Transverse colon (tissue), 4 donors: ENCODE data around the gene LMNA. TPM values are rescaled to one million over a fixed set of nuclear protein-coding genes. Genes with fewer than 3 reads are reported as not detected.

ENCODE experiments used
- DNase-seq: peaks from one replicate; pipeline ENCODE4 v3.0.0-alpha.2; 2019
- H3K27ac ChIP-seq, 4 donors: fragments of 200-600 bp; sonication (generic); 2 replicates each; pipeline ENCODE4 v1.5.1; 2016 to 2018; ENCODE audit warnings: inconsistent platforms in 4 of 4
- H3K27me3 ChIP-seq: fragments of 200-600 bp; sonication (generic); 2 replicates; pipeline ENCODE4 v1.5.1; 2017; ENCODE audit warnings: inconsistent platforms
- H3K36me3 ChIP-seq, 4 donors: fragments of 200-600 bp; sonication (generic); 2 replicates each; pipeline ENCODE4 v1.5.1; 2017 to 2019; ENCODE audit warnings: inconsistent platforms in 4 of 4
- H3K4me1 ChIP-seq, 4 donors: fragments of 200-600 bp; sonication (generic); 2 replicates each; pipeline ENCODE4 v1.5.1; 2017 to 2020; ENCODE audit warnings: inconsistent platforms in 4 of 4
- H3K4me3 ChIP-seq, 4 donors: fragments of 200-600 bp; sonication (generic); 1 replicate in 1 of 4; 2 replicates in 3 of 4; pipeline versions ENCODE4 v1.5.1 to v1.6.1; 2017 to 2019; ENCODE audit warnings: inconsistent platforms in 4 of 4
- H3K9me3 ChIP-seq, 2 donors: fragments of 200-600 bp; sonication (generic); 2 replicates each; pipeline ENCODE4 v1.5.1; 2017 to 2019; ENCODE audit warnings: inconsistent platforms in 2 of 2
- CTCF ChIP-seq, 5 experiments: fragments of 200-600 bp in 3 of 5; fragments of 450-650 bp in 2 of 5; sonication (generic) in 3 of 5; IDR thresholded peaks; 1 replicate in 2 of 5; 2 replicates in 3 of 5; pipeline ENCODE4 v1.5.1; 2016 to 2017; ENCODE audit warnings: antibody characterized with exemption in 5 of 5, inconsistent platforms in 3 of 5, mild to moderate bottlenecking in 2 of 5, moderate library complexity in 1 of 5
- EP300 ChIP-seq: sonication (generic); formaldehyde crosslinking; IDR thresholded peaks from one replicate; pipeline ENCODE4 v1.6.1; 2017; ENCODE audit warnings: antibody characterized with exemption, low read depth
- POLR2A ChIP-seq: fragments of 450-650 bp; IDR thresholded peaks from one replicate; pipeline ENCODE4 v1.6.1; 2016; ENCODE audit warnings: antibody characterized with exemption, mild to moderate bottlenecking, moderate library complexity
- POLR2AphosphoS5 ChIP-seq, 3 donors: sonication (generic); formaldehyde crosslinking; IDR thresholded peaks; one replicate each; pipeline ENCODE4 v1.6.1; 2016; ENCODE audit warnings: antibody characterized with exemption in 3 of 3
- WGBS, 2 donors: methylation state at CpG; one replicate each; pipeline ENCODE4 v1.1.5; 2018; ENCODE audit warnings: low coverage in 1 of 2; 5-methylcytosine and 5-hydroxymethylcytosine counted together
- in situ Hi-C, 4 donors: fragments of 200-750 bp; cut with MboI; loops; one replicate each; pipeline versions ENCODE4 v1.15.0 to v1.15.1; 2017; ENCODE audit warnings: low sequenced_read_pairs in 3 of 4, low pct_ligation_motif_present in 1 of 4, low pct_unique_long_range_greater_than_20kb in 1 of 4
- intact Hi-C: fragments of 100-400 bp; cut with DNase I; formaldehyde crosslinking; loops from one replicate; pipeline ENCODE4 v1.15.1; 2023; ENCODE audit warnings: low total_unique reads
- total RNA-seq, 4 donors: library from RNA; depleted of rRNA; stranded (reverse); fragments of >200 nt; gene quantifications; one replicate each; pipeline ENCODE4 v1.1.0, GENCODE V29; 2016

Gene LMNA
- total RNA-seq, 4 donors from 2014 or later = 300 to 999 (median 324) TPM

GRCh38 chr1:156138458-156138867 lies 24.0 kb downstream of the LMNA start:
- no peak for TF ChIP-seq POLR2A
- TF ChIP-seq CTCF (IDR thresholded peaks at IDR 0.05) = no peak
- TF ChIP-seq POLR2AphosphoS5 (IDR thresholded peaks at IDR 0.05) = no peak
- TF ChIP-seq EP300 = no peak
- WGBS, 2 donors = 94% methylated on average over 21 of the region's 22 CpGs; no CpG with 5 or more reads in 1 of the 2 donors
- no peak for DNase-seq
- H3K9me3 ChIP-seq = no peaks in the 10 kb centered on the region
- intact Hi-C loops (no loop called here), in situ Hi-C loops (no loop called here)
- H3K27ac ChIP-seq = no peak overlapping the region
- peaks cover 0 to 60% (median 33%) of the 10 kb centered on the region in 4 donors for H3K36me3 ChIP-seq
- peaks cover 0 to 15% (median 9%) of the 10 kb centered on the region in 4 donors for H3K4me1 ChIP-seq
- no peaks in the 10 kb centered on the region for H3K27me3 ChIP-seq
- no peak overlapping the region for H3K4me3 ChIP-seq

GRCh38 chr1:156140879-156141707 lies 26.6 kb downstream of the LMNA start:
- Histone ChIP-seq H3K36me3 (peaks cover 0 to 34% (median 16%) of the 10 kb centered on the region in 4 donors), H3K4me1 (peaks cover 0 to 20% (median 12%) of the 10 kb centered on the region in 4 donors), H3K27me3 (no peaks in the 10 kb centered on the region), H3K27ac (peak overlapping the region; percentile 21 to 82 (median 62)), H3K4me3 (no peak overlapping the region), H3K9me3 (no peaks in the 10 kb centered on the region)
- intact Hi-C loops = no loop called here
- TF ChIP-seq CTCF (IDR thresholded peaks at IDR 0.05) = peak; percentile 43 to 61 (median 56)
- TF ChIP-seq POLR2AphosphoS5 (IDR thresholded peaks at IDR 0.05) = peak in 1 of 3 donors; percentile 68
- TF ChIP-seq EP300 = no peak
- TF ChIP-seq POLR2A = peak; percentile 33
- WGBS, 2 donors = 52 to 53% methylated on average over 6 to 15 of the region's 20 CpGs
- in situ Hi-C loops = loop anchor here in 1 of 4 donors (5.0 kb wide), 1 partner anchor 81 kb away; no protein-coding TSS in a partner anchor
- DNase-seq = no peak

- Histone ChIP-seq H3K27me3 (no peaks in the 10 kb centered on the region), H3K9me3 (no peaks in the 10 kb centered on the region), H3K4me3 (no peak overlapping the region), H3K27ac (peak overlapping the region in 1 of 4 donors; percentile 18), H3K36me3 (peaks cover 0 to 5% (median 2%) of the 10 kb centered on the region in 4 donors), H3K4me1 (peaks cover 12 to 31% (median 20%) of the 10 kb centered on the region in 4 donors)
- TF ChIP-seq EP300 (no peak), POLR2AphosphoS5 (IDR thresholded peaks at IDR 0.05) (peak in 1 of 3 donors; percentile 15), POLR2A (no peak)
- 31 to 61% methylated on average over 3 to 11 of the region's 11 CpGs for WGBS, 2 donors
- in situ Hi-C loops = loop anchor here in 1 of 4 donors (5.0 kb wide), 1 partner anchor 78 kb away; no protein-coding TSS in a partner anchor
- DNase-seq = no peak
- intact Hi-C loops = no loop called here
These were observed 29.4 kb downstream of the LMNA start for GRCh38 chr1:156143765-156144489.

- in situ Hi-C loops (loop anchor here (5.0 kb wide), 2 partner anchors 78 to 83 kb away; no protein-coding TSS in a partner anchor), intact Hi-C loops (no loop called here)
- TF ChIP-seq CTCF (IDR thresholded peaks at IDR 0.05) (no peak), POLR2AphosphoS5 (IDR thresholded peaks at IDR 0.05) (peak in 1 of 3 donors; percentile 7), POLR2A (no peak)
- no peak for DNase-seq
- Histone ChIP-seq H3K4me1 (peaks cover 12 to 31% (median 20%) of the 10 kb centered on the region in 4 donors), H3K4me3 (no peak overlapping the region), H3K9me3 (no peaks in the 10 kb centered on the region), H3K36me3 (no peaks in the 10 kb centered on the region), H3K27me3 (no peaks in the 10 kb centered on the region), H3K27ac (no peak overlapping the region)
- 59% methylated on average over 5 of the region's 5 CpGs; no CpG with 5 or more reads in 1 of the 2 donors for WGBS, 2 donors
These were observed 30.2 kb downstream of the LMNA start for GRCh38 chr1:156144742-156145141.
